Neuron (in vitro differentiated cells): ENCODE results near the gene SCAF1.
"Not testable (repeated sequence)": the region's sequence is repeated elsewhere in the genome, so short reads cannot be mapped to it uniquely, and the experiment has no call there.

Source experiments
- H2AFZ ChIP-seq: one replicate; pipeline ENCODE4 v1.6.1; 2013; ENCODE audit warnings: low read depth, mild to moderate bottlenecking, inconsistent platforms, low read length, moderate library complexity
- H3K27me3 ChIP-seq: one replicate; pipeline ENCODE4 v1.6.1; 2013; ENCODE audit warnings: low read length; ENCODE audit not compliant: insufficient read depth
- H3K36me3 ChIP-seq: one replicate; pipeline ENCODE4 v1.6.1; 2013; ENCODE audit warnings: low read length; ENCODE audit not compliant: insufficient read depth
- H3K4me1 ChIP-seq: one replicate; pipeline ENCODE4 v1.6.1; 2013; ENCODE audit warnings: low read length; ENCODE audit not compliant: insufficient read depth
- H3K4me3 ChIP-seq: 2 replicates; pipeline ENCODE4 v1.5.1; 2013; ENCODE audit warnings: mild to moderate bottlenecking, low read length, moderate library complexity
- H3K9me3 ChIP-seq: one replicate; pipeline ENCODE4 v1.6.1; 2013; ENCODE audit warnings: low read length

The SCAF1 gene

GRCh38 chr19:49599378-49600295 lies 42.4 kb upstream of the SCAF1 start:
- Histone ChIP-seq H3K9me3 (no peaks in the 10 kb centered on the region), H3K27me3 (no peaks in the 10 kb centered on the region), H3K4me1 (no peaks in the 10 kb centered on the region), H2AFZ (no peak overlapping the region), H3K4me3 (no peak overlapping the region), H3K36me3 (peaks cover 72% of the 10 kb centered on the region)

GRCh38 chr19:49601482-49602038 lies 40.4 kb upstream of the SCAF1 start:
- H3K9me3 ChIP-seq = no peaks in the 10 kb centered on the region
- H3K36me3 ChIP-seq = peaks cover 73% of the 10 kb centered on the region
- no peaks in the 10 kb centered on the region for H3K27me3 ChIP-seq
- no peaks in the 10 kb centered on the region for H3K4me1 ChIP-seq
- no peak overlapping the region for H2AFZ ChIP-seq
- H3K4me3 ChIP-seq = no peak overlapping the region

GRCh38 chr19:49602806-49603205 lies 39.2 kb upstream of the SCAF1 start:
- Histone ChIP-seq H3K27me3 (no peaks in the 10 kb centered on the region), H3K36me3 (peaks cover 76% of the 10 kb centered on the region), H3K9me3 (no peaks in the 10 kb centered on the region), H2AFZ (no peak overlapping the region), H3K4me1 (no peaks in the 10 kb centered on the region), H3K4me3 (no peak overlapping the region)

- Histone ChIP-seq H3K36me3 (peaks cover 71% of the 10 kb centered on the region), H2AFZ (no peak overlapping the region), H3K27me3 (no peaks in the 10 kb centered on the region), H3K4me3 (no peak overlapping the region), H3K4me1 (no peaks in the 10 kb centered on the region), H3K9me3 (peaks cover 2% of the 10 kb centered on the region)
These were observed 36.4 kb upstream of the SCAF1 start for GRCh38 chr19:49605605-49606004.

GRCh38 chr19:49609499-49610092 lies 32.4 kb upstream of the SCAF1 start:
- H3K4me1 ChIP-seq = no peaks in the 10 kb centered on the region
- no peaks in the 10 kb centered on the region for H3K27me3 ChIP-seq
- peaks cover 70% of the 10 kb centered on the region for H3K36me3 ChIP-seq
- no peak overlapping the region for H3K4me3 ChIP-seq
- H2AFZ ChIP-seq = no peak overlapping the region
- H3K9me3 ChIP-seq = peaks cover 2% of the 10 kb centered on the region

- peaks cover 80% of the 10 kb centered on the region for H3K36me3 ChIP-seq
- H3K4me3 ChIP-seq = no peak overlapping the region
- no peaks in the 10 kb centered on the region for H3K4me1 ChIP-seq
- no peaks in the 10 kb centered on the region for H3K27me3 ChIP-seq
- H2AFZ ChIP-seq = no peak overlapping the region
- H3K9me3 ChIP-seq = peaks cover 2% of the 10 kb centered on the region
These were observed 28.6 kb upstream of the SCAF1 start for GRCh38 chr19:49613374-49613773.

GRCh38 chr19:49614096-49614833 lies 27.7 kb upstream of the SCAF1 start:
- Histone ChIP-seq H2AFZ (no peak overlapping the region), H3K4me3 (no peak overlapping the region)

GRCh38 chr19:49615861-49616260 lies 26.1 kb upstream of the SCAF1 start:
- no peaks in the 10 kb centered on the region for H3K9me3 ChIP-seq
- no peak overlapping the region for H3K4me3 ChIP-seq
- H2AFZ ChIP-seq = no peak overlapping the region
- no peaks in the 10 kb centered on the region for H3K27me3 ChIP-seq
- peaks cover 78% of the 10 kb centered on the region for H3K36me3 ChIP-seq
- no peaks in the 10 kb centered on the region for H3K4me1 ChIP-seq

More at GRCh38 chr19:49614096-49614833, 27.7 kb upstream of the SCAF1 start:
- Histone ChIP-seq H3K9me3 (no peaks in the 10 kb centered on the region), H3K27me3 (no peaks in the 10 kb centered on the region), H3K4me1 (no peaks in the 10 kb centered on the region), H3K36me3 (peaks cover 79% of the 10 kb centered on the region)

GRCh38 chr19:49616532-49616931 lies 25.5 kb upstream of the SCAF1 start:
- Histone ChIP-seq H3K36me3 (peaks cover 78% of the 10 kb centered on the region), H3K9me3 (no peaks in the 10 kb centered on the region), H3K4me1 (no peaks in the 10 kb centered on the region), H3K27me3 (no peaks in the 10 kb centered on the region), H3K4me3 (no peak overlapping the region), H2AFZ (no peak overlapping the region)

- H3K9me3 ChIP-seq = no peaks in the 10 kb centered on the region
- no peaks in the 10 kb centered on the region for H3K4me1 ChIP-seq
- no peak overlapping the region for H3K4me3 ChIP-seq
- H2AFZ ChIP-seq = no peak overlapping the region
- no peaks in the 10 kb centered on the region for H3K27me3 ChIP-seq
- H3K36me3 ChIP-seq = peaks cover 82% of the 10 kb centered on the region
These were observed 25.1 kb upstream of the SCAF1 start for GRCh38 chr19:49616945-49617344.

GRCh38 chr19:49617860-49618259 lies 24.1 kb upstream of the SCAF1 start:
- H3K4me1 ChIP-seq, H3K9me3 ChIP-seq, H3K4me3 ChIP-seq, H2AFZ ChIP-seq, H3K27me3 ChIP-seq: not testable (repeated sequence)
- H3K36me3 ChIP-seq = peaks cover 79% of the 10 kb centered on the region

GRCh38 chr19:49624967-49625910 lies 16.8 kb upstream of the SCAF1 start:
- Histone ChIP-seq H3K36me3 (peaks cover 52% of the 10 kb centered on the region), H3K4me1 (no peaks in the 10 kb centered on the region)

More at GRCh38 chr19:49624967-49625910, 16.8 kb upstream of the SCAF1 start:
- H3K9me3 ChIP-seq = no peaks in the 10 kb centered on the region
- no peak overlapping the region for H3K4me3 ChIP-seq
- no peak overlapping the region for H2AFZ ChIP-seq
- no peaks in the 10 kb centered on the region for H3K27me3 ChIP-seq
